Loucy (cell line): Measurements from ENCODE around the gene IL23A.

Experiments used
- H2AFZ ChIP-seq: fragments of 200-600 bp; sonication (generic); 2 replicates; pipeline ENCODE4 v1.6.0; 2016; ENCODE audit warnings: antibody characterized with exemption, mild to moderate bottlenecking, low read length, moderate library complexity
- H3F3A ChIP-seq: fragments of 200-600 bp; 2 replicates; pipeline ENCODE4 v1.6.0; 2016; ENCODE audit warnings: antibody characterized with exemption, low read depth, mild to moderate bottlenecking
- H3K27me3 ChIP-seq: fragments of 200-600 bp; sonication (generic); 2 replicates; pipeline ENCODE4 v1.6.1; 2014; ENCODE audit warnings: low read length, mild to moderate bottlenecking; ENCODE audit not compliant: insufficient read depth, poor library complexity, severe bottlenecking
- H3K36me3 ChIP-seq: fragments of 200-600 bp; sonication (generic); 2 replicates; pipeline ENCODE4 v1.6.1; 2016; ENCODE audit warnings: low read length; ENCODE audit not compliant: insufficient read depth
- H3K4me1 ChIP-seq: fragments of 200-600 bp; sonication (generic); 2 replicates; pipeline ENCODE4 v1.5.1; 2014; ENCODE audit warnings: low read length, mild to moderate bottlenecking; ENCODE audit not compliant: insufficient read depth, poor library complexity, severe bottlenecking
- H3K4me2 ChIP-seq: fragments of 200-600 bp; sonication (generic); 2 replicates; pipeline ENCODE4 v1.6.0; 2014; ENCODE audit warnings: antibody characterized with exemption, low read length, low read depth, mild to moderate bottlenecking; ENCODE audit not compliant: poor library complexity, severe bottlenecking
- H3K4me3 ChIP-seq: fragments of 200-600 bp; sonication (generic); 2 replicates; pipeline ENCODE4 v1.5.1; 2014; ENCODE audit warnings: low read length, mild to moderate bottlenecking, mixed read lengths; ENCODE audit not compliant: poor library complexity, severe bottlenecking
- H3K79me2 ChIP-seq: fragments of 200-600 bp; sonication (generic); 2 replicates; pipeline ENCODE4 v1.6.1; 2014; ENCODE audit warnings: low read length; ENCODE audit not compliant: insufficient read depth
- H3K9ac ChIP-seq: fragments of 200-600 bp; sonication (generic); 2 replicates; pipeline ENCODE4 v1.6.0; 2014; ENCODE audit warnings: mild to moderate bottlenecking, low read depth, low read length, moderate library complexity; ENCODE audit not compliant: poor library complexity, severe bottlenecking
- H3K9me2 ChIP-seq: fragments of 200-600 bp; sonication (generic); replicated peaks from 2 replicates; pipeline ENCODE4 v1.6.1; 2016; ENCODE audit warnings: low read depth, low read length, mixed read lengths
- H3K9me3 ChIP-seq: fragments of 200-600 bp; sonication (generic); 2 replicates; pipeline ENCODE4 v1.6.1; 2014; ENCODE audit warnings: mild to moderate bottlenecking, antibody characterized with exemption, low read length, low read depth; ENCODE audit not compliant: insufficient read depth
- H4K20me1 ChIP-seq: fragments of 200-600 bp; sonication (generic); 2 replicates; pipeline ENCODE4 v1.6.0; 2014; ENCODE audit warnings: antibody characterized with exemption, low read length, mild to moderate bottlenecking; ENCODE audit not compliant: insufficient read depth, poor library complexity, severe bottlenecking
- CTCF ChIP-seq: fragments of 200-600 bp; sonication (generic); conservative IDR thresholded peaks from 2 replicates; pipeline ENCODE4 v1.5.1; 2014; ENCODE audit warnings: mild to moderate bottlenecking, antibody characterized with exemption, low read length
- EZH2phosphoT487 ChIP-seq: fragments of 200-600 bp; IDR thresholded peaks from 2 replicates; pipeline ENCODE4 v1.6.1; 2018; ENCODE audit warnings: antibody characterized with exemption, mild to moderate bottlenecking, moderate library complexity, borderline replicate concordance

IL23A gene

GRCh38 chr12:56362130-56363059 lies 23.7 kb downstream of the IL23A start, which contains the start of gene APOF:
APOF (minus strand) TSS chr12:56362857; CDS start chr12:56362745, 112 bp downstream.
- Histone ChIP-seq H3K9me2 (no peaks in the 10 kb centered on the region), H3K4me1 (peaks cover 15% of the 10 kb centered on the region), H4K20me1 (no peaks in the 10 kb centered on the region), H3K79me2 (peaks cover 21% of the 10 kb centered on the region), H3K4me2 (peak within 1 kb of the TSS; percentile 85), H2AFZ (no peak within 1 kb of the TSS), H3F3A (no peaks in the 10 kb centered on the region), H3K4me3 (no peak within 1 kb of the TSS), H3K27me3 (no peaks in the 10 kb centered on the region), H3K36me3 (no peaks in the 10 kb centered on the region), H3K9me3 (no peaks in the 10 kb centered on the region), H3K9ac (no peak within 1 kb of the TSS)
- TF ChIP-seq CTCF (no peak), EZH2phosphoT487 (no peak)

GRCh38 chr12:56366948-56367347 lies 28.3 kb downstream of the IL23A start:
- Histone ChIP-seq H4K20me1 (no peaks in the 10 kb centered on the region), H3K9me3 (no peaks in the 10 kb centered on the region), H3F3A (no peaks in the 10 kb centered on the region), H3K27me3 (no peaks in the 10 kb centered on the region), H3K36me3 (no peaks in the 10 kb centered on the region), H3K79me2 (no peaks in the 10 kb centered on the region), H3K4me1 (no peaks in the 10 kb centered on the region), H3K9ac (no peak overlapping the region), H3K4me3 (no peak overlapping the region), H3K4me2 (no peak overlapping the region), H2AFZ (no peak overlapping the region), H3K9me2 (no peaks in the 10 kb centered on the region)
- TF ChIP-seq EZH2phosphoT487: no peak
- no peak for TF ChIP-seq CTCF

GRCh38 chr12:56373515-56373914 lies 34.8 kb downstream of the IL23A start:
- Histone ChIP-seq H2AFZ (no peak overlapping the region), H3K4me3 (no peak overlapping the region), H4K20me1 (no peaks in the 10 kb centered on the region), H3K36me3 (no peaks in the 10 kb centered on the region), H3K79me2 (no peaks in the 10 kb centered on the region), H3K4me2 (no peak overlapping the region), H3K4me1 (no peaks in the 10 kb centered on the region), H3K9me3 (peaks cover 3% of the 10 kb centered on the region; the same call in 1 of the 2 replicates), H3K27me3 (no peaks in the 10 kb centered on the region), H3K9me2 (no peaks in the 10 kb centered on the region), H3F3A (no peaks in the 10 kb centered on the region), H3K9ac (no peak overlapping the region)
- no peak for TF ChIP-seq EZH2phosphoT487
- no peak for TF ChIP-seq CTCF
